ENCODE results near the gene LUZP2. TPM values are rescaled to one million over a fixed set of nuclear protein-coding genes. Genes with fewer than 3 reads are reported as not detected.
A peak's percentile ranks its signal among the peaks of the same experiment; 100 is the strongest.

Gene LUZP2
- polyA plus RNA-seq, 1 of the 3 experiments (the other 2 are of a cell fraction) = 0.03 TPM

DNA sequence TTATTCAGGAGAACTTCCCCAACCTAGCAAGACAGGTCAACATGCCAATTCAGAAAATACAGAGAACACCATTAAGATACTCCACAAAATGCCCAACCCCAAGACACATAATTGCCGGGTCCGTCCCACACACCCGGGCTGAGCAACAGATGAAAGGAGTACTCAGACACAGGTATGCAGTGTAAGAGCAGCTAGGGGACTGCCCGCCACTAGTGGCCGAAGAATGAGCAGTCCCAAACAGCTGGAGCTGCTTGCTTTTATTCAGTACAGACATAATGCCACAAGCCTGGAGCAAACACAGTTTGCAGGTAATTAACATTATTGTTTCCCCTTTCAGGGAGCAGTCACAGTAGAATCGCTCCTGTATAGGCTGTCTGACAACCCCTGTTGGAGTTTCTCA lies 364.6 kb downstream of the LUZP2 start (continued):
- TF ChIP-seq, protein P1, sequence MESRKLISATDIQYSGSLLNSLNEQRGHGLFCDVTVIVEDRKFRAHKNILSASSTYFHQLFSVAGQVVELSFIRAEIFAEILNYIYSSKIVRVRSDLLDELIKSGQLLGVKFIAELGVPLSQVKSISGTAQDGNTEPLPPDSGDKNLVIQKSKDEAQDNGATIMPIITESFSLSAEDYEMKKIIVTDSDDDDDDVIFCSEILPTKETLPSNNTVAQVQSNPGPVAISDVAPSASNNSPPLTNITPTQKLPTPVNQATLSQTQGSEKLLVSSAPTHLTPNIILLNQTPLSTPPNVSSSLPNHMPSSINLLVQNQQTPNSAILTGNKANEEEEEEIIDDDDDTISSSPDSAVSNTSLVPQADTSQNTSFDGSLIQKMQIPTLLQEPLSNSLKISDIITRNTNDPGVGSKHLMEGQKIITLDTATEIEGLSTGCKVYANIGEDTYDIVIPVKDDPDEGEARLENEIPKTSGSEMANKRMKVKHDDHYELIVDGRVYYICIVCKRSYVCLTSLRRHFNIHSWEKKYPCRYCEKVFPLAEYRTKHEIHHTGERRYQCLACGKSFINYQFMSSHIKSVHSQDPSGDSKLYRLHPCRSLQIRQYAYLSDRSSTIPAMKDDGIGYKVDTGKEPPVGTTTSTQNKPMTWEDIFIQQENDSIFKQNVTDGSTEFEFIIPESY (IDR thresholded peaks at IDR 0.05; ENCODE audit: borderline replicate concordance, low read depth) = no peak

DNA sequence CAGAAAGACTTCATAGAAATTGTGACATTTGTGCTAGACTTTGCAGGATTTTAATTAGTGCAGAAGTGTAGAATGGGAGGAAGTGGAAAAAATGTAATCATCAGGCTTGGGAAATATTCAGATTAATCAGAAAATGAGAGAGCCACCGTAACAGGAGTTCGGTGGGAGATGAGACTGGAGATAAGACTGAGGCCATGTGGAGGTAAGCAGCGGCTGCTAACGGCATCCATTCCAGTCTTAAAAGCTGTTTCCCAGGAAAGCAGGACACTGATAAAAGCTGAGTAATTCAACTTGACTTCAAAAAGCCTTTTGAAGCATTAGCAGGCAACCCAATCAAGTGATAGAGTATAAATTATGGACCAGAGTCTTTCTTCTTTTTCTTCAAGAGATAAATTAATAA lies 369.9 kb downstream of the LUZP2 start:
- Histone ChIP-seq H3K9me3 (no peaks in the 10 kb centered on the region), H4K20me1 (ENCODE audit: insufficient read depth) (no peaks in the 10 kb centered on the region), H3F3A (replicated peaks; ENCODE audit: insufficient read depth) (no peaks in the 10 kb centered on the region), H2AFZ (ENCODE audit: low read depth) (no peak overlapping the region), H3K27me3 (ENCODE audit: insufficient read depth) (no peaks in the 10 kb centered on the region), H3K27ac (ENCODE audit: low read depth in 2 of 2, low read length in 1 of 2) (peak overlapping the region in 1 of 2 experiments; percentile 39; a peak in 1 of 4 replicates), H3K9ac (no peak overlapping the region), H3K4me2 (no peak overlapping the region), H3K9me2 (no peaks in the 10 kb centered on the region), H3K4me3 (ENCODE audit: low read depth in 2 of 2, low read length in 1 of 2) (no peak overlapping the region), H3K36me3 (replicated peaks in 1 of 2; ENCODE audit: control insufficient read depth in 1 of 2, insufficient read depth in 2 of 2, low read length in 1 of 2) (no peaks in the 10 kb centered on the region), H3K79me2 (ENCODE audit: insufficient read depth) (no peaks in the 10 kb centered on the region), H3K4me1 (ENCODE audit: control insufficient read depth in 1 of 2, insufficient read depth in 2 of 2, low read depth in 1 of 2, low read length in 1 of 2) (peaks cover 0 to 2% of the 10 kb centered on the region in 2 experiments; a peak in 2 of 4 replicates)
- TF ChIP-seq EP300 (IDR thresholded peaks at IDR 0.05; ENCODE audit: borderline replicate concordance in 1 of 2, low read depth in 1 of 2, low read length in 1 of 2) (peak in 1 of 2 experiments; percentile 32; a peak in 1 of 4 replicates), TAF1 (IDR thresholded peaks at IDR 0.05; ENCODE audit: borderline replicate concordance, low read depth, low read length) (no peak), GATA2 (CRISPR knock-in tag; IDR thresholded peaks at IDR 0.05) (peak; percentile 85)
- TF ChIP-seq, protein P2, sequence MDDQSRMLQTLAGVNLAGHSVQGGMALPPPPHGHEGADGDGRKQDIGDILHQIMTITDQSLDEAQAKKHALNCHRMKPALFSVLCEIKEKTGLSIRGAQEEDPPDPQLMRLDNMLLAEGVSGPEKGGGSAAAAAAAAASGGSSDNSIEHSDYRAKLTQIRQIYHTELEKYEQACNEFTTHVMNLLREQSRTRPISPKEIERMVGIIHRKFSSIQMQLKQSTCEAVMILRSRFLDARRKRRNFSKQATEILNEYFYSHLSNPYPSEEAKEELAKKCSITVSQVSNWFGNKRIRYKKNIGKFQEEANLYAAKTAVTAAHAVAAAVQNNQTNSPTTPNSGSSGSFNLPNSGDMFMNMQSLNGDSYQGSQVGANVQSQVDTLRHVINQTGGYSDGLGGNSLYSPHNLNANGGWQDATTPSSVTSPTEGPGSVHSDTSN (IDR thresholded peaks at IDR 0.05) = no peak
- TF ChIP-seq, protein P3, sequence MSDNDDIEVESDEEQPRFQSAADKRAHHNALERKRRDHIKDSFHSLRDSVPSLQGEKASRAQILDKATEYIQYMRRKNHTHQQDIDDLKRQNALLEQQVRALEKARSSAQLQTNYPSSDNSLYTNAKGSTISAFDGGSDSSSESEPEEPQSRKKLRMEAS (IDR thresholded peaks at IDR 0.05; ENCODE audit: low read depth) = no peak
- POLR2A ChIA-PET = no interaction called here
- CTCF ChIA-PET = no interaction called here
- 20% methylated on average over 4 of the region's 4 CpGs for WGBS (ENCODE audit: low lambda C conversion rate)
- DNase-seq = peak; percentile 25

DNA sequence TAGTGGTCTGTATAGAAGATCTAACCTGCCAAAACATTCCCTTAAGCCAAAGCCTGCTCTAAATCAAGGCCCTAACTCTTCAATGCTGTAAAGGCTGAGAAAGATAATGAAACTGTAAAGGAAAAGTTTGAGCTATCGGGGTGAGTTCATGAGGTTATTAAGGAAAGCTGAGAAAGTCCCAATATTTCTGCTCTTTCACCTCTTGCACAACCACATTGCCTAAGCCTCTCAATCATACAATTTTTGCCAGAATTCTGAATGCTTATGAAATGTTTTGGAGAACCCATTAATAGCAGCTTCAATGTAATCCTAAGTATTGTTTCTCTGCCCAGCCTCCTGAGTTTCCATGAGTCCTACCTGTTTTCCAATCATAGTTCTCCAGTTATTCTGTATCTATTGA lies 373.2 kb downstream of the LUZP2 start:
- H3K9me3 ChIP-seq = no peaks in the 10 kb centered on the region
- ChIA-PET POLR2A (no interaction called here), CTCF (interaction anchor here (1.0 to 1.1 kb wide), 2 partner anchors 12 to 25 kb away, joined by 3 to 5 read pairs; no protein-coding TSS in a partner anchor)
- no peaks in the 10 kb centered on the region for H4K20me1 ChIP-seq (ENCODE audit: insufficient read depth)
- no peak overlapping the region for H3K27ac ChIP-seq (ENCODE audit: low read depth in 2 of 2, low read length in 1 of 2)
- H3K4me1 ChIP-seq (ENCODE audit: control insufficient read depth in 1 of 2, insufficient read depth in 2 of 2, low read depth in 1 of 2, low read length in 1 of 2) = peaks cover 0 to 12% of the 10 kb centered on the region in 2 experiments; a peak in 2 of 4 replicates
- no peaks in the 10 kb centered on the region for H3K36me3 ChIP-seq (replicated peaks in 1 of 2; ENCODE audit: control insufficient read depth in 1 of 2, insufficient read depth in 2 of 2, low read length in 1 of 2)
- H3K79me2 ChIP-seq (ENCODE audit: insufficient read depth) = no peaks in the 10 kb centered on the region
- 56% methylated on average over 1 of the region's 1 CpG for WGBS (ENCODE audit: low lambda C conversion rate)
- no peak overlapping the region for H3K4me3 ChIP-seq (ENCODE audit: low read depth in 2 of 2, low read length in 1 of 2)
- no peak overlapping the region for H2AFZ ChIP-seq (ENCODE audit: low read depth)
- H3K9ac ChIP-seq = no peak overlapping the region
- H3F3A ChIP-seq (replicated peaks; ENCODE audit: insufficient read depth) = no peaks in the 10 kb centered on the region
- no peak overlapping the region for H3K4me2 ChIP-seq
- TF ChIP-seq, protein P3 (IDR thresholded peaks at IDR 0.05; ENCODE audit: low read depth) = no peak
- TF ChIP-seq RCOR1 (IDR thresholded peaks at IDR 0.05; ENCODE audit: low read length) (no peak), TCF12 (IDR thresholded peaks at IDR 0.05) (no peak), FOXM1 (IDR thresholded peaks at IDR 0.05; ENCODE audit: low read depth) (no peak), YY1 (IDR thresholded peaks at IDR 0.05; ENCODE audit: low read depth) (no peak), RFX5 (IDR thresholded peaks at IDR 0.05; ENCODE audit: low read length) (no peak), TAF1 (IDR thresholded peaks at IDR 0.05; ENCODE audit: borderline replicate concordance, low read depth, low read length) (no peak), MEF2A (IDR thresholded peaks at IDR 0.05; ENCODE audit: borderline replicate concordance, low read depth) (no peak), ELF1 (IDR thresholded peaks at IDR 0.05) (no peak), NRF1 (IDR thresholded peaks at IDR 0.05; ENCODE audit: low read depth, low read length) (no peak), RXRA (IDR thresholded peaks at IDR 0.05; ENCODE audit: borderline replicate concordance, low read depth) (no peak), FOSL2 (IDR thresholded peaks at IDR 0.05; ENCODE audit: borderline replicate concordance, low read depth) (no peak), MXI1 (IDR thresholded peaks at IDR 0.05; ENCODE audit: low read depth, low read length) (no peak), JUND (IDR thresholded peaks at IDR 0.05) (no peak), EZH2phosphoT487 (IDR thresholded peaks at IDR 0.05; ENCODE audit: borderline replicate concordance, low read depth) (no peak), TEAD4 (IDR thresholded peaks at IDR 0.05; ENCODE audit: borderline replicate concordance, insufficient read depth) (no peak)
- TF ChIP-seq, protein P4, sequence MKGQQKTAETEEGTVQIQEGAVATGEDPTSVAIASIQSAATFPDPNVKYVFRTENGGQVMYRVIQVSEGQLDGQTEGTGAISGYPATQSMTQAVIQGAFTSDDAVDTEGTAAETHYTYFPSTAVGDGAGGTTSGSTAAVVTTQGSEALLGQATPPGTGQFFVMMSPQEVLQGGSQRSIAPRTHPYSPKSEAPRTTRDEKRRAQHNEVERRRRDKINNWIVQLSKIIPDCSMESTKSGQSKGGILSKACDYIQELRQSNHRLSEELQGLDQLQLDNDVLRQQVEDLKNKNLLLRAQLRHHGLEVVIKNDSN (IDR thresholded peaks at IDR 0.05; ENCODE audit: borderline replicate concordance, low read depth) = no peak
- TF ChIP-seq, protein P5, sequence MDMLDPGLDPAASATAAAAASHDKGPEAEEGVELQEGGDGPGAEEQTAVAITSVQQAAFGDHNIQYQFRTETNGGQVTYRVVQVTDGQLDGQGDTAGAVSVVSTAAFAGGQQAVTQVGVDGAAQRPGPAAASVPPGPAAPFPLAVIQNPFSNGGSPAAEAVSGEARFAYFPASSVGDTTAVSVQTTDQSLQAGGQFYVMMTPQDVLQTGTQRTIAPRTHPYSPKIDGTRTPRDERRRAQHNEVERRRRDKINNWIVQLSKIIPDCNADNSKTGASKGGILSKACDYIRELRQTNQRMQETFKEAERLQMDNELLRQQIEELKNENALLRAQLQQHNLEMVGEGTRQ (IDR thresholded peaks at IDR 0.05; ENCODE audit: borderline replicate concordance, low read depth, low read length) = no peak
- H3K9me2 ChIP-seq = no peaks in the 10 kb centered on the region
- H3K27me3 ChIP-seq (ENCODE audit: insufficient read depth) = no peaks in the 10 kb centered on the region
- no peak for DNase-seq

All from SK-N-SH (cell line).